ENCODE measurements around the gene DTX2.
"Not testable (repeated sequence)": the region's sequence is repeated elsewhere in the genome, so short reads cannot be mapped to it uniquely, and the experiment has no call there.

The DTX2 gene

DNA sequence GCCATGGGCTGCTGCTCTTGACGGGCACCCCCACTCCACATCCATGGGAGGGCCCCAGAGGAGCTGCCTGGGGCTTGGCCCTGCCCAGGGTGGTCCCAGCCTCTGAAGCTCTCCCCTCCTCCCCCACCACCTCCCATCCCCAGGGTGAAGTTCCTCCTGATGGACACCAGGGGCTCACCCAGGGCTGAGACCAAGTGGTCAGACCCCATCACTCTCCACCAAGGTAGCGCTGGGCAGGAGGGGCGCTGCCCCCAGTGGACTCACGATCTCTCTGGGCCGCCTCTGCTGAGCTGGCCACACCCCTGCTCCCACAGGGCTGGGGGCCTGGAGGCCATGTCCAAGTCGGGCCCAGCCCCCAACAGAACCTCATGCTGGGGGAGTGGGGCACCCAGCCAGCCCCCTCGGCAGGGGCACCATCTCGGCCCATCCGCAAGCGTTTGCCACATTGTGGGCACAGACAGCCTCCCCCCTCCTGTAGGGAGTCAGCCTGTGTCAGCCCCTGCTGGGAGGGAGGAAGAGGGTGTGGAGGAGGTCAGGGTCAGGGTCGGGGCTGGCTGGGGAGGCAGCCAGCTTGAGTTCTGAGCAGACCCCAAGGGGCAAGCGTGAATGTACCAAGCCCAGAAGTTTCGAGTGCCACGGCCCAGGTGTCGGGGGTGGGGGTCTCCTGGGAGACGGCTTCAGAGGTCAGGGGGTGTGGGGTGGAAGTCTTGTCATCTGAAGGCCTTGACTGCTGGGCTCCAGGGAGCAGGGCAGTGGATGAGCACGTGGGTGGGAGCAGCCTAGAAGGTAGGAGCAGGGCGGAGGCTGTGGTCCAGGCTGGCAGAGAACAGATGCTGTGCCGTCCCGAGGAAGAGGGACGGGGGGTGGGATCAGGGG is 51.7 kb downstream of the DTX2 start:
- DNase-seq (ENCODE audit: low read depth), result no peak

DNA sequence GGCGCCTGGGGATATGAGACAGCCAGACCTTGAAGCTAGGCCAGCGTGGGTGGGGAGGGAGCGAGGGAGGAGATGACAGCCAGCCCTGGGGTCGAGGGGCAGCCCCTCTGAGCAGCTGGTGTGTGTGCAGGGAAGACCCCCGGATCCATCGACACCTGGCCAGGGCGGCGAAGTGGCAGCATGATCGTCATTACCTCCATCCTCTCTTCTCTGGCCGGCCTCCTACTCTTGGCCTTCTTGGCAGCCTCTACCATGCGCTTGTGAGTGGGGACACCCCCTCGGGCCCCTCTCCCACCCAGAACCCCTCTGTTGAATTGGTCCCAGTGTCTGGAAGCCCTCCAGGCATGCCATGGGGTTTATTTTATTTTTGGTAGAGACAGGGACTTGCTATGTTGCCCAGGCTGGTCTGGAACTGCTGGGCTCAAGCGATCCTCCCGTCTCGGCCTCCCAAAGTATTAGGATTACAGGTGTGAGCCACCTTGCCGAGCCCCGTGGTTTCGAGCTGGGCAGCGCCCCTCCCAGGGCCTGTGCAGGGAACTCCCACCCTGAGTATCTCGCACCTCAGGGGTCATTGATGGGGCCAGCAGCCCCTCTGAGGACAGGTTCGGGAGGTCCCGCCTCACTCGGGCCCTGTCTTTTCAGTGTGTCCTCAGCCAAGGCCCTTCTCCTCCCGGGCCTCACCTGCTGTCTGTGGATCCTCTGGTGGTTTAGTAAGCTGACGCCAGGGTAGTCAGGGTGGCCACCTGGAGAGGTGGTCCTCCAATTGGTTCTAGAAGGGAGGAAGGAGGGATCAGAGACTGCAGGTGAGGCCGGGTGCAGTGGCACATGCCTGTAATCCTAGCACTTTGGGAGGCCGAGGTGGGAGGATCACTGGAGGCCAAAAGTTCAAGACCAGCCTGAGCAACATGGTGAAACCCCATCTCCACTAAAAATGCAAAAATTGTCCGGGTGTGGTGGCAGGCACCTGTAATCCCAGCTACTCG is 52.6 kb downstream of the DTX2 start:
- DNase-seq (ENCODE audit: low read depth), result no peak

DNA sequence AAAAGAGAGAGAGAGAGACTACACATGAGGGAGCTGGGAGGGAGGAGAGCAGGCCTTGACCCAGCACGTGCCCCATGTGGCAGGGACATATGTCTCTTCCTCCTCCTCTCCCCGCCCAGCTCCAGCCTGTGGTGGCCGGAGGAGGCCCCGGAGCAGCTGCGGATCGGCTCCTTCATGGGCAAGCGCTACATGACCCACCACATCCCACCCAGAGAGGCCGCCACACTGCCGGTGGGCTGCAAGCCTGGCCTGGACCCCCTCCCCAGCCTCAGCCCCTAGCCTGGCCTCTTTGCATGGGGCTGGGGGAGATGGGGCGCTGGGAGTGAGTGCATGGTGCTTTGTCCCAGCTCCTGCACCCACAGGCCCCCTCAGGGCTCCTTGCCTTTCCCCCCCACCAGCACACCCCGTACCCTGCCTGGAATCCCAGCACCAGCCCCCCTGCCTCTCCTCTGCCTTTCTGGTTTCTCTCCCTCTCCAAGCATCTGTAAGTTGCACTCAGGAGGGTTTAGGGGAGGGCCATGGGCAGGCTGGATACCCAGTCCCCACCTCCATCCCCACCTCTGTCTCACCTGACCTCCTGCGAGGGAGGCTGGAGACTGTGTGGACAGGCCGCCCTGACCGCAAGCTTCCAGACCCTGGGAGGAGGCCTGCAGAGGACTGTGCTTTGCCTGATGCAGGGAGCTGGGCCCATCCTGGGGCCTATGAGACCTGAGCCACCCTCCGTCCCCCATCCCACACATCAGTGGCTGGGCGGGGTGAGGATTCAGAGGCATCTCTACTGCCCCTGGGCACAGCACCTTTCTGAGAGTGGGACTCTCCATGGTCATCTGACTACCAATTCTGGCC is 53.6 kb downstream of the DTX2 start:
- DNase-seq (ENCODE audit: low read depth), result no peak

DNA sequence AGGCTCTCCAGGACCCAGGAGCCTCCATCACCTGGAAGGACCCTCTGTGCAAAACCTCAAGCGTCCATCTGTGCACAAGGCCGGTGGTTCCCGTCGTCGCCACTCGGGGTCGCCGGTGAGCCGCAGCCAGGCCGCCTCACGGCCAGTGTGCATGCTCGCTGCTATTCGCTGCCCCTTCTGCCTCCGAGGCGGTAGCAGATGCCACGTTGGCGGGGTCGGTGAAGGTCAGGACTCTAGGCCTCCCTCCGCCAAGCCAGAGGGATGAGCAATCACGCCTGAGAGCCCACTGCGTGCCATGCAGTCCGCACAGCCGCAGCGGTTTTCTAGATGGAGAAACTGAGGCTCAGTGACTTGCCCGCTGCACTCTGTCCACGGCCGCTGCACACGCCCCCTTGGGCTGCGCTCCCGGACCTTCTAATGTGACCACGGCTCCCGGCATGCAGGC is 54.5 kb downstream of the DTX2 start:
- no peak for DNase-seq (ENCODE audit: low read depth)

DNA sequence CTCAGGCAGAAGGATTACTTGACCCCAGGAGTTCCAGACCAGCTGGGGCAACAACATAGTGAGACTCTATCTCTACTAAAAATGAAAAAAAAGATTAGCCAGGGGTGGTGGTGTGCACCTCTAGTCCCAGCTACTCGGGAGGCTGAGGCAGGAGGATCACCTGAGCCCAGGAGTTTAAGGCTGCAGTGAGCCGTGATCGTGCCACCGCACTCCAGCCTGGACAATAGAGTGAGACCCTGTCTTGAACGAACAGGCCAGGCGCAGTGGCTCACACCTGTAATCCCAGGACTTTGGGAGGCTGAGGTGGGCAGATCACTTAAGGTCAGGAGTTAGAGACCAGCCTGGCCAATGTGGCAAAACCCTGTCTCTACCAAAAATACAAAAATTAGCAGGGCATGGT is 55.4 kb downstream of the DTX2 start:
- DNase-seq (ENCODE audit: low read depth), result not testable (repeated sequence)

GRCh38 chr7:76526183-76526582 is 64.7 kb downstream of the DTX2 start:
- not testable (repeated sequence) for DNase-seq (ENCODE audit: low read depth)

- not testable (repeated sequence) for DNase-seq (ENCODE audit: low read depth)
Observed at GRCh38 chr7:76531643-76532042, 70.1 kb downstream of the DTX2 start.

- not testable (repeated sequence) for DNase-seq (ENCODE audit: low read depth)
Observed at GRCh38 chr7:76543197-76543596, 81.7 kb downstream of the DTX2 start, which contains the start of gene SPDYE16. Gene SPDYE16, minus strand, starts transcription at chr7:76543297. Its CDS starts 1,838 bp downstream, at chr7:76541459.

DNA sequence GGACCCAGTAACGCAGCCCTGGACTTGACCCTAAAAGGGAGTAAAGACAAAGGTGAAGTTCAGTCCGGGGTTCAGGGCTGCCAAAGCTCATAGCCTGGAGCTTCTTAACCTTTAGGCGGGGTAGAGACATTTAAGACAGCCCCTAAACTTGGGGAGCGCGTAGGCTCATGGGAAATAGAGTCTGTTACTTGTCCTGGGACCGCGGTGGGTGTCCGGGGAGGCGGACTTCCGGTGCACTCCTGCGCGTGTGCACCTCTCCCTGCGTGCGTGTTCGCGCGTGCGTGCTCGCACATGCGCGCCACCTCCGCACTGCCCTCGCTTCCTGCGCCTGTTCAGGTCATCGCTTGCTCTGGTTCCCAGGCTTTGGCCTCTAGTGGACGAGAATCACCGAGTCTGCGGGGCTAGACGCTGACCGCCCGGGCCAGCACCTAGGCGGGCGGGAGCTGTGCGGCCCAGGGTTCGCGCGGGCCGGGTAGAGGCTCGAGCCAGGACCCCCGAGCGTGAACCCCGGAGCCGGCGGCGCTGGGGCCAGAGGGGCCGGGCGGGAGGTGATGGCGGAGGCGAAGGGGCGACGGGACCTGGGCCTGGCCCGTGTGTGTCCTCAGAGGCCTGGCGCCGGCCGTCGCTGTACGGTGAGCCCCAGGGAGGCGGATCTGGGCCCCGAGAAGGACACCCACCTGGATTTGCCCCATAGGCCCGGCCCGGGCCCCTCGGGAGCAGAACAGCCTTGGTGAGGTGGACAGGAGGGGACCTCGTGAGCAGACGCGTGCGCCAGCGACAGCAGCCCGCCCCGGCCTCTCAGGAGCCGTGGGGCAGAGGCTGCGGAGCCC is 87.7 kb downstream of the DTX2 start:
- DNase-seq (ENCODE audit: low read depth), result peak; percentile 71

GRCh38 chr7:76549855-76550248 is 88.3 kb downstream of the DTX2 start:
- DNase-seq (ENCODE audit: low read depth), result not testable (repeated sequence)

- DNase-seq (ENCODE audit: low read depth), result not testable (repeated sequence)
Observed at GRCh38 chr7:76551992-76552391, 90.5 kb downstream of the DTX2 start.
